HG02571 (cell line): ENCODE measurements around the gene SFRP5.
A peak's percentile ranks its signal among the peaks of the same experiment; 100 is the strongest.

Experiments used
- ATAC-seq: cut with Tn5 transposase; IDR thresholded peaks from one replicate; pipeline ENCODE4 v1.9.1; 2021; ENCODE audit warnings: mild to moderate bottlenecking, moderate library complexity; ENCODE audit not compliant: unreplicated experiment

Gene SFRP5

GRCh38 chr10:97743169-97743943, 28.4 kb downstream of the SFRP5 start:
- no peak for ATAC-seq

- no peak for ATAC-seq
Measured at GRCh38 chr10:97740613-97741012, 31.2 kb downstream of the SFRP5 start.

- no peak for ATAC-seq
Measured at GRCh38 chr10:97738616-97739015, 33.2 kb downstream of the SFRP5 start.

- no peak for ATAC-seq
Measured at GRCh38 chr10:97737770-97738265, 34.0 kb downstream of the SFRP5 start.

- ATAC-seq, result peak; percentile 85
Measured at GRCh38 chr10:97736902-97737769, 34.7 kb downstream of the SFRP5 start, which contains the start of gene ZFYVE27. TSS of gene ZFYVE27 (plus strand) at chr10:97737128. CDS start at chr10:97738478, 1,350 bp downstream.

- ATAC-seq, result peak; percentile 13
Measured at GRCh38 chr10:97736403-97736901, 35.3 kb downstream of the SFRP5 start.

GRCh38 chr10:97734021-97734420, 37.8 kb downstream of the SFRP5 start:
- no peak for ATAC-seq

- no peak for ATAC-seq
Measured at GRCh38 chr10:97733256-97733655, 38.5 kb downstream of the SFRP5 start.

GRCh38 chr10:97732052-97732359, 39.8 kb downstream of the SFRP5 start:
- no peak for ATAC-seq

- no peak for ATAC-seq
Measured at GRCh38 chr10:97731346-97732051, 40.3 kb downstream of the SFRP5 start.

- ATAC-seq, result no peak
Measured at GRCh38 chr10:97729014-97729413, 42.8 kb downstream of the SFRP5 start.

- no peak for ATAC-seq
Measured at GRCh38 chr10:97726636-97727178, 45.1 kb downstream of the SFRP5 start.

GRCh38 chr10:97724341-97724941, 47.4 kb downstream of the SFRP5 start:
- ATAC-seq, result no peak

GRCh38 chr10:97723001-97723400, 48.8 kb downstream of the SFRP5 start:
- no peak for ATAC-seq

- ATAC-seq, result no peak
Measured at GRCh38 chr10:97721871-97722780, 49.7 kb downstream of the SFRP5 start.

- no peak for ATAC-seq
Measured at GRCh38 chr10:97719602-97720001, 52.2 kb downstream of the SFRP5 start.

- no peak for ATAC-seq
Measured at GRCh38 chr10:97718659-97719142, 53.1 kb downstream of the SFRP5 start.

GRCh38 chr10:97718178-97718577, 53.6 kb downstream of the SFRP5 start:
- ATAC-seq, result no peak

- ATAC-seq, result no peak
Measured at GRCh38 chr10:97717627-97718026, 54.2 kb downstream of the SFRP5 start.
